Measurements from ENCODE around the gene TUFT1. TPM values are rescaled to one million over a fixed set of nuclear protein-coding genes. Genes with fewer than 3 reads are reported as not detected.

TUFT1 gene
- total and polyA plus RNA-seq, 2 of the 8 experiments (the other 6 are each of a cell fraction or from before 2014, with no cell fraction given), result 7.3 to 10.4 TPM

- H4K8ac ChIP-seq (ENCODE audit: extremely low read depth, insufficient read depth, low read length), result no peak overlapping the region
- H3K56ac ChIP-seq (replicated peaks; ENCODE audit: insufficient read length, low read depth, low read length), result no peak overlapping the region
- H3K4ac ChIP-seq (replicated peaks; ENCODE audit: insufficient read length, low read depth, low read length), result no peak overlapping the region
- no peaks in the 10 kb centered on the region for H3K79me2 ChIP-seq (ENCODE audit: control insufficient read depth in 1 of 2, insufficient read depth in 2 of 2, low read length in 2 of 2)
- no peaks in the 10 kb centered on the region for H3K9me3 ChIP-seq (ENCODE audit: insufficient read depth in 2 of 2, low read depth in 1 of 2, low read length in 1 of 2)
- H2BK5ac ChIP-seq (ENCODE audit: low read depth, low read length), result peak overlapping the region; percentile 73; the same call in 1 of the 2 replicates
- no peak overlapping the region for H3K4me3 ChIP-seq (ENCODE audit: extremely low read depth in 1 of 4, insufficient read depth in 2 of 4, low read depth in 3 of 4, low read length in 4 of 4)
- H3K27me3 ChIP-seq (replicated peaks in 1 of 4; ENCODE audit: control insufficient read depth in 3 of 4, extremely low read depth in 1 of 4, insufficient read depth in 3 of 4, low read length in 3 of 4), result no peaks in the 10 kb centered on the region
- no peak overlapping the region for H3K9ac ChIP-seq (replicated peaks in 1 of 4; ENCODE audit: extremely low read depth in 1 of 4, low read depth in 3 of 4, low read length in 3 of 4)
- peak overlapping the region in 1 of 2 experiments; percentile 4; a peak in 1 of 4 replicates for H3K4me2 ChIP-seq (ENCODE audit: insufficient read depth in 1 of 2, low read depth in 2 of 2, low read length in 2 of 2)
- H3K18ac ChIP-seq (ENCODE audit: extremely low read depth, low read length), result no peak overlapping the region
- POLR2A ChIA-PET (ENCODE audit: partially characterized antibody), result interaction anchor here (0.6 kb wide), 1 partner anchor 18 kb away, joined by 3 read pairs; no protein-coding TSS in a partner anchor
- peaks cover 21 to 59% (median 40%) of the 10 kb centered on the region in 4 experiments; a peak in 7 of 8 replicates for H3K36me3 ChIP-seq (ENCODE audit: control insufficient read depth in 2 of 4, insufficient read depth in 4 of 4, low read length in 3 of 4)
- H2AFZ ChIP-seq (ENCODE audit: low read length), result no peak overlapping the region
- no peak overlapping the region for H2BK20ac ChIP-seq (ENCODE audit: low read length)
- peaks cover 2% of the 10 kb centered on the region; the same call in 1 of the 2 replicates for H3K79me1 ChIP-seq (ENCODE audit: low read depth, low read length)
- no peaks in the 10 kb centered on the region for H3K4me1 ChIP-seq (replicated peaks in 1 of 4; ENCODE audit: control insufficient read depth in 3 of 4, insufficient read depth in 4 of 4, low read length in 3 of 4)
- no peak overlapping the region for H2BK120ac ChIP-seq (replicated peaks; ENCODE audit: low read depth, low read length)
- H3K14ac ChIP-seq (ENCODE audit: insufficient read length), result no peak overlapping the region
- WGBS, 2 experiments (ENCODE audit: extremely low coverage in 1 of 2, insufficient coverage in 1 of 2, insufficient read length in 1 of 2, insufficient replicate concordance in 2 of 2, low coverage in 1 of 2, low lambda C conversion rate in 2 of 2, missing lambda C conversion rate in 1 of 2), result 68% methylated on average over 7 of the region's 7 CpGs; no CpG with 5 or more reads in 1 of the 2 experiments
- CTCF ChIA-PET (ENCODE audit: partially characterized antibody), result interaction anchor here (0.9 to 1.5 kb wide), 2 partner anchors 12 to 70 kb away, joined by 3 read pairs; no protein-coding TSS in a partner anchor
- H2BK12ac ChIP-seq (ENCODE audit: low read depth, low read length), result no peak overlapping the region
- no peak for FAIRE-seq
- peak overlapping the region; percentile 2; the same call in 1 of the 2 replicates for H3K27ac ChIP-seq (ENCODE audit: low read depth, low read length)
- no peak overlapping the region for H3K23ac ChIP-seq (ENCODE audit: insufficient read length)
- no peak overlapping the region for H2BK15ac ChIP-seq (ENCODE audit: low read length)
- DNase-seq (ENCODE audit: low read depth in 1 of 2, low spot score in 2 of 2), result no peak
- no peaks in the 10 kb centered on the region for H3K23me2 ChIP-seq (ENCODE audit: low read depth, low read length)
- H4K20me1 ChIP-seq (replicated peaks in 1 of 2; ENCODE audit: control insufficient read depth in 1 of 2, insufficient read depth in 2 of 2, low read length in 2 of 2), result no peaks in the 10 kb centered on the region
- no peak overlapping the region for H4K5ac ChIP-seq (ENCODE audit: insufficient read length, low read depth, low read length)
- no peak overlapping the region for H2AK5ac ChIP-seq (ENCODE audit: low read depth, low read length)
- H4K91ac ChIP-seq (replicated peaks; ENCODE audit: insufficient read length, low read length), result peak overlapping the region; percentile 31
- no peak for TF ChIP-seq CBX8 (IDR thresholded peaks at IDR 0.05; ENCODE audit: borderline replicate concordance, low read depth, low read length)
- no peak for TF ChIP-seq EGR1 (IDR thresholded peaks at IDR 0.05; ENCODE audit: borderline replicate concordance, low read depth, low read length)
Measured at GRCh38 chr1:151526735-151527525, 13.2 kb upstream of the TUFT1 start.
